Putamen (tissue), 1 donor: ENCODE results near the gene SKOR2.

Experiments
- DNase-seq: peaks from one replicate; pipeline ENCODE4 v3.0.0-alpha.2; 2016; ENCODE audit warnings: low spot score

Gene SKOR2

GRCh38 chr18:47260120-47260923 lies 8.9 kb upstream of the SKOR2 start:
- no peak for DNase-seq

GRCh38 chr18:47254341-47254939 lies 3.0 kb upstream of the SKOR2 start:
- DNase-seq, result no peak

- no peak for DNase-seq
Measured at GRCh38 chr18:47253101-47253654, 1.7 kb upstream of the SKOR2 start.

- DNase-seq, result no peak
Measured at GRCh38 chr18:47250391-47251046, 941 bp downstream of the SKOR2 start.

- DNase-seq, result no peak
Measured at GRCh38 chr18:47249314-47249981, 2.0 kb downstream of the SKOR2 start.

- DNase-seq, result no peak
Measured at GRCh38 chr18:47248604-47249313, 2.7 kb downstream of the SKOR2 start.

GRCh38 chr18:47248115-47248603 lies 3.3 kb downstream of the SKOR2 start:
- no peak for DNase-seq

- no peak for DNase-seq
Measured at GRCh38 chr18:47247416-47248114, 3.9 kb downstream of the SKOR2 start.

GRCh38 chr18:47247036-47247415 lies 4.4 kb downstream of the SKOR2 start:
- DNase-seq, result no peak

GRCh38 chr18:47246027-47246971 lies 5.2 kb downstream of the SKOR2 start:
- DNase-seq, result no peak

- no peak for DNase-seq
Measured at GRCh38 chr18:47244086-47244485, 7.4 kb downstream of the SKOR2 start.

GRCh38 chr18:47235096-47235495 lies 16.4 kb downstream of the SKOR2 start:
- DNase-seq, result no peak

- DNase-seq, result no peak
Measured at GRCh38 chr18:47226660-47227059, 24.8 kb downstream of the SKOR2 start.

GRCh38 chr18:47215554-47216138 lies 35.8 kb downstream of the SKOR2 start:
- peak; percentile 52 for DNase-seq

- no peak for DNase-seq
Measured at GRCh38 chr18:47209171-47209570, 42.3 kb downstream of the SKOR2 start.

- no peak for DNase-seq
Measured at GRCh38 chr18:47206945-47207637, 44.4 kb downstream of the SKOR2 start.

- no peak for DNase-seq
Measured at GRCh38 chr18:47204908-47205522, 46.4 kb downstream of the SKOR2 start.
